Measurements from ENCODE around the gene DNAL1. TPM values are rescaled to one million over a fixed set of nuclear protein-coding genes. Genes with fewer than 3 reads are reported as not detected.

The DNAL1 gene
- polyA plus RNA-seq, 2 of the 4 experiments (the other 2 are of a cell fraction): 8.3 to 16.3 TPM

DNA sequence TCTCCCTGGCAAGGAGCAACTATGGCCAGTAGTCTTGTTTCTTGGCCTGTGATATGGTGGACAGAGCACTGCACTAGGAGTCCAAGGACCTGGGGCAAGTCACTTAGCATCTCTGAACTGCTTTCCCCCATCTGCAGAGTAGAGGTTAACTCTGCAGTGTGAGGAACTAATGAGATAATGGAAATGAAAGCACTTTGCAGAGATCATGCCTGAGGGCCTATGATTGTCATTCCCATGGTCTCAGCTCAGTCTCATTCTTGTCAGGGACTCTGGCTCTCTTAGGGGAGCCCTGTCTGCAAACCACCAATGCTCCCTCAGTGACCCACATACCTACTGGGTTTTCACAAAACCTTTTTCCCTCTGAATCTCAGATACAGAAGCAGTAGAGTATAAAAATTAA lies 75.8 kb downstream of the DNAL1 start:
- no peak overlapping the region for H3K27ac ChIP-seq
- ChIA-PET POLR2A (no interaction called here), CTCF (interaction anchor here (1.1 to 16.0 kb wide), 6 partner anchors 8 to 130 kb away, joined by 3 to 191 read pairs (median 4); no protein-coding TSS in a partner anchor)
- no peaks in the 10 kb centered on the region for H3K9me3 ChIP-seq
- no peak for TF ChIP-seq NFE2L2 (conservative IDR thresholded peaks at IDR 0.05; ENCODE audit: low read length)
- TF ChIP-seq, protein P1, sequence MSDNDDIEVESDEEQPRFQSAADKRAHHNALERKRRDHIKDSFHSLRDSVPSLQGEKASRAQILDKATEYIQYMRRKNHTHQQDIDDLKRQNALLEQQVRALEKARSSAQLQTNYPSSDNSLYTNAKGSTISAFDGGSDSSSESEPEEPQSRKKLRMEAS (IDR thresholded peaks at IDR 0.05): no peak
- TF ChIP-seq CHD4 (IDR thresholded peaks at IDR 0.05; ENCODE audit: borderline replicate concordance): no peak
- TF ChIP-seq, protein P2, sequence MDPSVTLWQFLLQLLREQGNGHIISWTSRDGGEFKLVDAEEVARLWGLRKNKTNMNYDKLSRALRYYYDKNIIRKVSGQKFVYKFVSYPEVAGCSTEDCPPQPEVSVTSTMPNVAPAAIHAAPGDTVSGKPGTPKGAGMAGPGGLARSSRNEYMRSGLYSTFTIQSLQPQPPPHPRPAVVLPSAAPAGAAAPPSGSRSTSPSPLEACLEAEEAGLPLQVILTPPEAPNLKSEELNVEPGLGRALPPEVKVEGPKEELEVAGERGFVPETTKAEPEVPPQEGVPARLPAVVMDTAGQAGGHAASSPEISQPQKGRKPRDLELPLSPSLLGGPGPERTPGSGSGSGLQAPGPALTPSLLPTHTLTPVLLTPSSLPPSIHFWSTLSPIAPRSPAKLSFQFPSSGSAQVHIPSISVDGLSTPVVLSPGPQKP (IDR thresholded peaks at IDR 0.05; ENCODE audit: low read depth, low read length): no peak
- TF ChIP-seq PHF8 (IDR thresholded peaks at IDR 0.05; ENCODE audit: borderline replicate concordance, low read depth): no peak
- no peak for TF ChIP-seq BHLHE40 (IDR thresholded peaks at IDR 0.05; ENCODE audit: low read depth, low read length)
- no peak for TF ChIP-seq HDAC2 (IDR thresholded peaks at IDR 0.05)
- no peak for TF ChIP-seq JUNB (IDR thresholded peaks at IDR 0.05)
- TF ChIP-seq RARB (CRISPR knock-in tag; IDR thresholded peaks at IDR 0.05): no peak
- TF ChIP-seq KDM1A (IDR thresholded peaks at IDR 0.05; ENCODE audit: low read depth): no peak
- no peak for TF ChIP-seq HOXB5 (CRISPR knock-in tag; IDR thresholded peaks at IDR 0.05)
- no peak for TF ChIP-seq RFX5 (IDR thresholded peaks at IDR 0.05)
- no peak for FAIRE-seq
- DNase-seq (ENCODE audit: low read depth in 1 of 2, low spot score in 1 of 2): no peak
- no peak overlapping the region for H3K4me3 ChIP-seq
- peaks cover 29% of the 10 kb centered on the region for H3K4me1 ChIP-seq
- H3K4me2 ChIP-seq: no peak overlapping the region
- no peak for ATAC-seq

DNA sequence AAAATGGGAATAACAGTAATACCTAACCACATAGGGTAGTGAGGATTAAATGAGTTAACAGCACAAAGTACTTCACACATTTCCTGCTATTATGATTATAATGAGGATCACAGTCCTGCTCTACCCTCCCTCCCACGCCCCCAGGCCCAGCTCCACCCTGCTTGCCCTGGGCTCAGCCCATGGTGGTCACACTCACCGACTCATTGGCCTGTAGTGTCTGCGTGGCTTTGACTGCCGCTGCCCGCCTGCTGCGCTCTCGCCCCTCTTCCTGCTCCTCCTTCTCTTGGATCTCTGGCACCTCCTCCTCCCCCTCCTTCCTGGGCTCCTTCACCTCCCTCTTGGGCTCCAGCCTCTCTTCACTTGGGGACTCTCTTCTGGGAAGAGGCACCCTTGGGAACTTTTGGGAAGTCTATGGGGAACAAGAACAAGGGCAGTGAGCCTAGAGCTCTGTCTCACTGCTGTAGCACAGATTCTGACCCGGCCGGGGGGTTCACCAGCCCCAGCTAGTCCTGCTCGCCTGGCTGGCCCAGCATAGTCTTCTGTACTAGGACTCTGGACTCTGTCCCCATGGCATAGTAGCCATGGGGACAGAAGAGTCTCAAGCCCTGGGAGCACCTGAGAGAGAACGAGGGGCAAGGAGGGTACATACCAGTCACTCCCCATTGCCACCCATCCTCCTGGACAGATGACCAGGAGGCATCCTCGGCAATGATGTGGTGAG lies 76.5 kb downstream of the DNAL1 start:
- DNase-seq (ENCODE audit: low read depth in 1 of 2, low spot score in 1 of 2) (no peak), ATAC-seq (no peak), FAIRE-seq (no peak)
- ChIA-PET POLR2A (no interaction called here), CTCF (interaction anchor here (1.1 to 16.0 kb wide), 5 partner anchors 9 to 130 kb away, joined by 3 to 191 read pairs (median 3); no protein-coding TSS in a partner anchor)
- TF ChIP-seq GATA3 (IDR thresholded peaks at IDR 0.05; ENCODE audit: borderline replicate concordance) (no peak), JUNB (IDR thresholded peaks at IDR 0.05) (no peak), MAFK (IDR thresholded peaks at IDR 0.05; ENCODE audit: partially characterized antibody) (no peak), RARB (CRISPR knock-in tag; IDR thresholded peaks at IDR 0.05) (no peak), NR3C1 (IDR thresholded peaks at IDR 0.05) (no peak), ESRRA (IDR thresholded peaks at IDR 0.05; ENCODE audit: borderline replicate concordance, low read length) (no peak), HEYL (CRISPR knock-in tag; IDR thresholded peaks at IDR 0.05) (no peak), HOXB5 (CRISPR knock-in tag; IDR thresholded peaks at IDR 0.05) (no peak), FOSL2 (IDR thresholded peaks at IDR 0.05) (no peak), FOSL2 (CRISPR knock-in tag; IDR thresholded peaks at IDR 0.05) (no peak), HOXA7 (CRISPR knock-in tag; IDR thresholded peaks at IDR 0.05) (no peak), TP53 (CRISPR knock-in tag; IDR thresholded peaks at IDR 0.05) (no peak), POLR2A (IDR thresholded peaks at IDR 0.05; ENCODE audit: low read length) (no peak), KDM5A (IDR thresholded peaks at IDR 0.05) (no peak), CBX8 (IDR thresholded peaks at IDR 0.05) (no peak)
- TF ChIP-seq, protein P3, sequence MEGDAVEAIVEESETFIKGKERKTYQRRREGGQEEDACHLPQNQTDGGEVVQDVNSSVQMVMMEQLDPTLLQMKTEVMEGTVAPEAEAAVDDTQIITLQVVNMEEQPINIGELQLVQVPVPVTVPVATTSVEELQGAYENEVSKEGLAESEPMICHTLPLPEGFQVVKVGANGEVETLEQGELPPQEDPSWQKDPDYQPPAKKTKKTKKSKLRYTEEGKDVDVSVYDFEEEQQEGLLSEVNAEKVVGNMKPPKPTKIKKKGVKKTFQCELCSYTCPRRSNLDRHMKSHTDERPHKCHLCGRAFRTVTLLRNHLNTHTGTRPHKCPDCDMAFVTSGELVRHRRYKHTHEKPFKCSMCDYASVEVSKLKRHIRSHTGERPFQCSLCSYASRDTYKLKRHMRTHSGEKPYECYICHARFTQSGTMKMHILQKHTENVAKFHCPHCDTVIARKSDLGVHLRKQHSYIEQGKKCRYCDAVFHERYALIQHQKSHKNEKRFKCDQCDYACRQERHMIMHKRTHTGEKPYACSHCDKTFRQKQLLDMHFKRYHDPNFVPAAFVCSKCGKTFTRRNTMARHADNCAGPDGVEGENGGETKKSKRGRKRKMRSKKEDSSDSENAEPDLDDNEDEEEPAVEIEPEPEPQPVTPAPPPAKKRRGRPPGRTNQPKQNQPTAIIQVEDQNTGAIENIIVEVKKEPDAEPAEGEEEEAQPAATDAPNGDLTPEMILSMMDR (IDR thresholded peaks at IDR 0.05): no peak
- TF ChIP-seq, protein P4, sequence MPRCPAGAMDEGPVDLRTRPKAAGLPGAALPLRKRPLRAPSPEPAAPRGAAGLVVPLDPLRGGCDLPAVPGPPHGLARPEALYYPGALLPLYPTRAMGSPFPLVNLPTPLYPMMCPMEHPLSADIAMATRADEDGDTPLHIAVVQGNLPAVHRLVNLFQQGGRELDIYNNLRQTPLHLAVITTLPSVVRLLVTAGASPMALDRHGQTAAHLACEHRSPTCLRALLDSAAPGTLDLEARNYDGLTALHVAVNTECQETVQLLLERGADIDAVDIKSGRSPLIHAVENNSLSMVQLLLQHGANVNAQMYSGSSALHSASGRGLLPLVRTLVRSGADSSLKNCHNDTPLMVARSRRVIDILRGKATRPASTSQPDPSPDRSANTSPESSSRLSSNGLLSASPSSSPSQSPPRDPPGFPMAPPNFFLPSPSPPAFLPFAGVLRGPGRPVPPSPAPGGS (IDR thresholded peaks at IDR 0.05): no peak
- TF ChIP-seq, protein P2 (IDR thresholded peaks at IDR 0.05; ENCODE audit: low read depth, low read length): no peak
- H3K27ac ChIP-seq: no peak overlapping the region
- WGBS (ENCODE audit: missing lambda C conversion rate): 90% methylated on average over 11 of the region's 12 CpGs
- H3K4me3 ChIP-seq: no peak overlapping the region
- no peaks in the 10 kb centered on the region for H3K9me3 ChIP-seq
- H3K4me1 ChIP-seq: peaks cover 35% of the 10 kb centered on the region
- H3K4me2 ChIP-seq: no peak overlapping the region

All from A549 (cell line).